IMR-90 (cell line): ENCODE results near the gene PDGFA. TPM values are rescaled to one million over a fixed set of nuclear protein-coding genes. Genes with fewer than 3 reads are reported as not detected.

Experiments used
- ATAC-seq: fragments of 200-7000 bp; cut with Tn5 transposase; 2 replicates; pipeline ENCODE4 v1.9.1; 2020; ENCODE audit warnings: low read depth, mild to moderate bottlenecking, moderate library complexity
- BruUV-seq: library from RNA; stranded (reverse); fragments of 400-500 nt; replicated peaks from 2 replicates; lab custom pipeline; 2021; lab: Mats Ljungman, UMichigan
- CTCF ChIA-PET: fragments of 300-600 bp; formaldehyde crosslinking; extraction: SDS; loops from one replicate; lab custom pipeline; 2021; ENCODE audit warnings: antibody characterized with exemption; lab: Yijun Ruan, JAX
- POLR2A ChIA-PET: fragments of 300-600 bp; sonication (Branson Sonifier 250); formaldehyde crosslinking; loops from one replicate; lab custom pipeline; 2022; ENCODE audit warnings: antibody characterized with exemption; ENCODE audit not compliant: unreplicated experiment; lab: Charles Lee
- DNase-seq: peaks from one replicate; pipeline ENCODE4 v3.0.0; 2013
- H2AFZ ChIP-seq: replicated peaks from 2 replicates; pipeline ENCODE3; 2013; ENCODE audit warnings: low read length, mild to moderate bottlenecking; ENCODE audit not compliant: poor library complexity
- H2AK5ac ChIP-seq: 2 replicates; pipeline ENCODE4 v1.6.1; 2013; ENCODE audit warnings: low read depth, low read length, inconsistent platforms
- H2AK9ac ChIP-seq: replicated peaks from 2 replicates; pipeline ENCODE3; 2013; ENCODE audit warnings: mild to moderate bottlenecking, low read depth, low read length, moderate library complexity; ENCODE audit not compliant: poor library complexity
- H2BK120ac ChIP-seq: 2 replicates; pipeline ENCODE4 v1.6.1; 2013; ENCODE audit warnings: low read depth, low read length, inconsistent platforms
- H2BK15ac ChIP-seq: 3 replicates; pipeline ENCODE4 v1.6.1; 2013; ENCODE audit warnings: low read depth, low read length, inconsistent platforms
- H2BK20ac ChIP-seq: 2 replicates; pipeline ENCODE4 v1.6.1; 2013; ENCODE audit warnings: low read depth, mild to moderate bottlenecking, inconsistent platforms, low read length, moderate library complexity
- H2BK5ac ChIP-seq: 2 replicates; pipeline ENCODE4 v1.6.1; 2013; ENCODE audit warnings: mild to moderate bottlenecking, low read depth, low read length, inconsistent platforms; ENCODE audit not compliant: poor library complexity, severe bottlenecking
- H3K14ac ChIP-seq: replicated peaks from 2 replicates; pipeline ENCODE4 v1.6.1; 2013; ENCODE audit warnings: low read depth, low read length, inconsistent platforms
- H3K18ac ChIP-seq: 2 replicates; pipeline ENCODE4 v1.6.1; 2013; ENCODE audit warnings: low read depth, low read length, control low read depth
- H3K23ac ChIP-seq: 2 replicates; pipeline ENCODE4 v1.6.1; 2013; ENCODE audit warnings: low read depth, low read length, inconsistent platforms
- H3K27ac ChIP-seq: 2 replicates; pipeline ENCODE4 v1.5.1; 2013; ENCODE audit warnings: mild to moderate bottlenecking, control low read depth, low read length; ENCODE audit not compliant: insufficient read depth
- H3K27me3 ChIP-seq: 2 replicates; pipeline ENCODE4 v1.6.1; 2013; ENCODE audit warnings: low read length; ENCODE audit not compliant: control insufficient read depth, insufficient read depth
- H3K36me3 ChIP-seq: 2 replicates; pipeline ENCODE4 v1.6.1; 2013; ENCODE audit warnings: low read length, mixed read lengths; ENCODE audit not compliant: control insufficient read depth, insufficient read depth
- H3K4ac ChIP-seq: 2 replicates; pipeline ENCODE4 v1.6.1; 2013; ENCODE audit warnings: low read depth, low read length, inconsistent platforms
- H3K4me1 ChIP-seq: 2 replicates; pipeline ENCODE4 v1.6.1; 2013; ENCODE audit warnings: low read length, mixed read lengths; ENCODE audit not compliant: control insufficient read depth, insufficient read depth
- H3K4me2 ChIP-seq: 2 replicates; pipeline ENCODE4 v1.6.1; 2013; ENCODE audit warnings: low read depth, mild to moderate bottlenecking, control low read depth, low read length, moderate library complexity
- H3K4me3 ChIP-seq: 2 replicates; pipeline ENCODE4 v1.5.1; 2013; ENCODE audit warnings: low read depth, mild to moderate bottlenecking, control low read depth, low read length, moderate library complexity; ENCODE audit not compliant: insufficient read depth
- H3K56ac ChIP-seq: 2 replicates; pipeline ENCODE4 v1.6.1; 2013; ENCODE audit warnings: low read length, inconsistent platforms; ENCODE audit not compliant: insufficient read depth; ENCODE audit errors: extremely low read depth
- H3K79me1 ChIP-seq, 2 experiments: 2 replicates each; pipeline ENCODE4 v1.6.1; 2013; ENCODE audit warnings: low read length in 2 of 2, inconsistent platforms in 1 of 2, low read depth in 1 of 2
- H3K9ac ChIP-seq: 2 replicates; pipeline ENCODE4 v1.6.1; 2013; ENCODE audit warnings: low read depth, low read length, control low read depth
- H3K9me1 ChIP-seq: 2 replicates; pipeline ENCODE4 v1.6.1; 2013; ENCODE audit warnings: low read length, inconsistent platforms; ENCODE audit not compliant: insufficient read depth
- H3K9me3 ChIP-seq: 2 replicates; pipeline ENCODE4 v1.6.1; 2013; ENCODE audit warnings: low read length; ENCODE audit not compliant: control insufficient read depth, insufficient read depth
- H4K20me1 ChIP-seq: 2 replicates; pipeline ENCODE4 v1.6.1; 2013; ENCODE audit warnings: low read length, inconsistent platforms; ENCODE audit not compliant: insufficient read depth
- H4K5ac ChIP-seq: 2 replicates; pipeline ENCODE4 v1.6.1; 2013; ENCODE audit warnings: mild to moderate bottlenecking, low read depth, low read length, control low read depth
- H4K8ac ChIP-seq, 2 experiments: 2 replicates each; pipeline ENCODE4 v1.6.1; 2013; ENCODE audit warnings: low read depth in 2 of 2, low read length in 2 of 2, control low read depth in 1 of 2, inconsistent platforms in 1 of 2
- H4K91ac ChIP-seq: 2 replicates; pipeline ENCODE4 v1.6.1; 2013; ENCODE audit warnings: low read depth, low read length, inconsistent platforms; ENCODE audit not compliant: insufficient read depth
- CHD1 ChIP-seq: IDR thresholded peaks from 2 replicates; pipeline ENCODE4 v1.6.1; 2012; ENCODE audit warnings: low read depth, low read length, improper control_type of control experiment
- MAZ ChIP-seq: IDR thresholded peaks from 2 replicates; pipeline ENCODE4 v1.6.1; 2012; ENCODE audit warnings: low read depth, mild to moderate bottlenecking, low read length, improper control_type of control experiment, moderate library complexity, borderline replicate concordance
- WGBS, 2 experiments: methylation state at CpG; one replicate each; pipeline versions ENCODE4 v1.1.5 to v1.1.7; 2013; ENCODE audit warnings: missing lambda C conversion rate in 2 of 2; ENCODE audit not compliant: insufficient read length in 1 of 2; ENCODE audit errors: extremely low coverage in 2 of 2; 5-methylcytosine and 5-hydroxymethylcytosine counted together
- dilution Hi-C: fragments of 300-500 bp; cut with HindIII; formaldehyde crosslinking; loops from one replicate; pipeline ENCODE4 v1.14.3; 2018; ENCODE audit warnings: low sequenced_read_pairs; ENCODE audit not compliant: unreplicated experiment
- in situ Hi-C: fragments of 300-500 bp; cut with MboI; formaldehyde crosslinking; loops from 3 replicates; pipeline ENCODE4 v1.14.3; 2019; ENCODE audit warnings: low sequenced_read_pairs, inconsistent platforms, mixed read lengths
- intact Hi-C: fragments of 100-400 bp; cut with micrococcal nuclease; formaldehyde crosslinking; loops from 2 replicates; pipeline ENCODE4 v1.10.0; 2022
- polyA plus RNA-seq, 3 experiments: library from polyadenylated mRNA; depleted of rRNA; stranded (reverse); fragments of >200 nt; gene quantifications; 2 replicates each; pipeline ENCODE4 v1.2.3, GENCODE V29; 2012; ENCODE audit warnings: low replicate concordance in 1 of 3
- total RNA-seq: library from RNA; depleted of rRNA; stranded (reverse); fragments of >200 nt; gene quantifications from 2 replicates; pipeline ENCODE4 v1.2.3, GENCODE V29; 2012

PDGFA gene
- total and polyA plus RNA-seq, 2 of the 4 experiments (the other 2 are of a cell fraction): 3.3 to 3.8 TPM

GRCh38 chr7:539731-540411 is 20.2 kb upstream of the PDGFA start:
- dilution Hi-C loops: no loop called here
- peak; percentile 8 for ATAC-seq

More at GRCh38 chr7:539731-540411, 20.2 kb upstream of the PDGFA start:
- peak; percentile 49 for DNase-seq
- 0 out of 4 replicates have a peak, but pooled peaks cover 0 to 6% of the 10 kb centered on the region in 2 experiments for H3K79me1 ChIP-seq
- peak overlapping the region; percentile 91 for H2BK5ac ChIP-seq
- H3K18ac ChIP-seq: peak overlapping the region; percentile 69
- peak overlapping the region; percentile 72 for H4K5ac ChIP-seq
- H2BK20ac ChIP-seq: peak overlapping the region; percentile 84
- peak overlapping the region; percentile 43 to 87 for H4K8ac ChIP-seq
- H3K9ac ChIP-seq: no peak overlapping the region; the same call in 1 of the 2 replicates
- WGBS, 2 experiments: 79% methylated on average over 6 of the region's 17 CpGs; no CpG with 5 or more reads in 1 of the 2 experiments
- peak overlapping the region; percentile 89 for H2AFZ ChIP-seq
- BruUV-seq: no TSS peak
- no peak overlapping the region for H3K4me3 ChIP-seq
- H3K4ac ChIP-seq: peak overlapping the region; percentile 87
- no peak for TF ChIP-seq CHD1
- TF ChIP-seq MAZ: 0 out of 2 replicates have a peak, but pooled peaks have one; percentile 27
- intact Hi-C loops: loop anchor here (5.0 kb wide), 1 partner anchor 127 kb away; no protein-coding TSS in a partner anchor
- ChIA-PET POLR2A (no interaction called here), CTCF (no interaction called here)
- H3K14ac ChIP-seq: peak overlapping the region; percentile 68
- H2BK15ac ChIP-seq: peak overlapping the region; percentile 61; the same call in 2 of the 3 replicates
- H2AK5ac ChIP-seq: peak overlapping the region; percentile 96
- H3K56ac ChIP-seq: no peak overlapping the region
- H3K36me3 ChIP-seq: no peaks in the 10 kb centered on the region
- H4K20me1 ChIP-seq: no peaks in the 10 kb centered on the region
- H3K9me3 ChIP-seq: no peaks in the 10 kb centered on the region
- H3K23ac ChIP-seq: peak overlapping the region; percentile 13; the same call in 1 of the 2 replicates
- no peaks in the 10 kb centered on the region for H3K27me3 ChIP-seq
- H4K91ac ChIP-seq: peak overlapping the region; percentile 84
- H3K9me1 ChIP-seq: peaks cover 22% of the 10 kb centered on the region
- H3K4me2 ChIP-seq: no peak overlapping the region
- peak overlapping the region; percentile 95 for H2BK120ac ChIP-seq
- peaks cover 36% of the 10 kb centered on the region for H3K4me1 ChIP-seq
- H3K27ac ChIP-seq: peak overlapping the region; percentile 36
- H2AK9ac ChIP-seq: peak overlapping the region; percentile 97
- in situ Hi-C loops: loop anchor here (10.0 kb wide), 1 partner anchor 335 kb away; the partner anchor contains the start of gene GET4
